GM12878 (cell line): ENCODE measurements around the gene NRG2. TPM values are rescaled to one million over a fixed set of nuclear protein-coding genes. Genes with fewer than 3 reads are reported as not detected.

Experiments
- ATAC-seq: fragments of 200-7000 bp; cut with Tn5 transposase; 3 replicates; pipeline ENCODE4 v1.9.1; 2020; ENCODE audit warnings: mild to moderate bottlenecking, moderate library complexity
- BruUV-seq: library from RNA; stranded (reverse); fragments of 400-500 nt; replicated peaks from 2 replicates; lab custom pipeline; 2021; lab: Mats Ljungman, UMichigan
- CTCF ChIA-PET: fragments of 300-600 bp; sonication (Branson Sonifier 250); formaldehyde crosslinking; extraction: SDS; loops from one replicate; lab custom pipeline; 2021; ENCODE audit warnings: inconsistent platforms; lab: Yijun Ruan, JAX
- POLR2A ChIA-PET: fragments of 350-600 bp; formaldehyde crosslinking; extraction: SDS; loops from one replicate; lab custom pipeline; 2021; ENCODE audit warnings: inconsistent platforms; lab: Charles Lee
- RAD21 ChIA-PET: fragments of 300-600 bp; sonication (Branson Sonifier 250); formaldehyde crosslinking; loops from one replicate; lab custom pipeline; 2023; ENCODE audit warnings: antibody characterized with exemption; ENCODE audit not compliant: unreplicated experiment; lab: Charles Lee
- SMC1A ChIA-PET: fragments of 300-600 bp; sonication (Branson Sonifier 250); formaldehyde crosslinking; loops from one replicate; lab custom pipeline; 2023; ENCODE audit not compliant: unreplicated experiment, uncharacterized antibody; lab: Charles Lee
- DNase-seq: peaks from one replicate; pipeline ENCODE4 v3.0.0-alpha.2; 2011; ENCODE audit warnings: low read depth, low spot score
- FAIRE-seq: peaks from 3 replicates; lab custom pipeline; 2011; peaks lifted over from hg19 to GRCh38; lab: Jason Lieb, UNC
- H2AFZ ChIP-seq: 2 replicates; pipeline ENCODE4 v1.6.0; 2011; ENCODE audit warnings: low read depth, low read length, control low read depth; ENCODE audit not compliant: control insufficient read depth
- H3K27ac ChIP-seq: 2 replicates; pipeline ENCODE4 v1.5.1; 2011; ENCODE audit warnings: control low read depth; ENCODE audit not compliant: control insufficient read depth, insufficient read depth
- H3K27me3 ChIP-seq, 2 experiments: replicated peaks in 1 of 2; 2 replicates each; pipeline versions ENCODE4 v1.6.0 to v1.6.1; 2011; ENCODE audit warnings: low read length in 1 of 2; ENCODE audit not compliant: control insufficient read depth in 2 of 2, insufficient read depth in 2 of 2
- H3K36me3 ChIP-seq, 2 experiments: 2 replicates each; pipeline ENCODE4 v1.5.1; 2011; ENCODE audit warnings: low read length in 1 of 2; ENCODE audit not compliant: control insufficient read depth in 2 of 2, insufficient read depth in 2 of 2
- H3K4me1 ChIP-seq: 2 replicates; pipeline ENCODE4 v1.6.1; 2011; ENCODE audit warnings: mild to moderate bottlenecking, low read length, moderate library complexity, mixed read lengths; ENCODE audit not compliant: control insufficient read depth, insufficient read depth
- H3K4me2 ChIP-seq: 2 replicates; pipeline ENCODE4 v1.6.0; 2011; ENCODE audit warnings: control low read depth; ENCODE audit not compliant: control insufficient read depth, insufficient read depth
- H3K4me3 ChIP-seq: fragments of 200-600 bp; sonication (generic); 2 replicates; pipeline ENCODE4 v1.5.1; 2016
- H3K79me2 ChIP-seq: 2 replicates; pipeline ENCODE4 v1.6.0; 2011; ENCODE audit warnings: low read length; ENCODE audit not compliant: control insufficient read depth, insufficient read depth
- H3K9ac ChIP-seq: 2 replicates; pipeline ENCODE4 v1.8.0; 2011; ENCODE audit warnings: low read length, control low read depth, mixed read lengths; ENCODE audit not compliant: control insufficient read depth, insufficient read depth
- H3K9me3 ChIP-seq: replicated peaks from 3 replicates; pipeline ENCODE4 v1.5.1; 2011; ENCODE audit warnings: mild to moderate bottlenecking, low read length; ENCODE audit not compliant: control insufficient read depth, insufficient read depth
- H4K20me1 ChIP-seq: 2 replicates; pipeline ENCODE4 v1.6.0; 2011; ENCODE audit not compliant: control insufficient read depth, insufficient read depth
- CHD4 ChIP-seq: fragments of 200-600 bp; sonication (generic); IDR thresholded peaks from 2 replicates; pipeline ENCODE4 v1.6.1; 2016; ENCODE audit warnings: mild to moderate bottlenecking
- FOXK2 ChIP-seq: fragments of 450-650 bp; IDR thresholded peaks from 2 replicates; pipeline ENCODE4 v1.6.1; 2017; ENCODE audit warnings: mild to moderate bottlenecking, moderate library complexity
- KLF5 ChIP-seq: fragments of 450-650 bp; IDR thresholded peaks from 2 replicates; pipeline ENCODE4 v1.6.1; 2014; ENCODE audit warnings: mild to moderate bottlenecking; ENCODE audit not compliant: partially characterized antibody
- MEF2B ChIP-seq: fragments of 450-650 bp; IDR thresholded peaks from 2 replicates; pipeline ENCODE4 v1.6.1; 2018; ENCODE audit warnings: mild to moderate bottlenecking, moderate library complexity; ENCODE audit not compliant: partially characterized antibody, poor library complexity, severe bottlenecking
- NFIC ChIP-seq: IDR thresholded peaks from 2 replicates; pipeline ENCODE4 v1.6.1; 2012; ENCODE audit warnings: low read depth, mild to moderate bottlenecking, inconsistent platforms, low read length, moderate library complexity
- NR2C2 ChIP-seq: IDR thresholded peaks from 2 replicates; pipeline ENCODE4 v1.6.1; 2011; ENCODE audit warnings: borderline replicate concordance, low read depth; ENCODE audit not compliant: control insufficient read depth, insufficient read length
- PAX5 ChIP-seq: IDR thresholded peaks from 2 replicates; pipeline ENCODE4 v1.6.1; 2011; ENCODE audit warnings: low read depth, low read length, borderline replicate concordance
- POLR2A ChIP-seq: IDR thresholded peaks from 2 replicates; pipeline ENCODE4 v1.6.1; 2011; ENCODE audit warnings: low read depth, mild to moderate bottlenecking, low read length
- RAD21 ChIP-seq: IDR thresholded peaks from 2 replicates; pipeline ENCODE4 v1.6.1; 2011; ENCODE audit warnings: mild to moderate bottlenecking, low read depth, low read length, moderate library complexity; ENCODE audit not compliant: insufficient read depth
- TBL1XR1 ChIP-seq: IDR thresholded peaks from 2 replicates; pipeline ENCODE4 v1.6.1; 2012; ENCODE audit warnings: low read depth, low read length, improper control_type of control experiment
- ZNF217 ChIP-seq: fragments of 450-650 bp; IDR thresholded peaks from 2 replicates; pipeline ENCODE4 v1.6.1; 2017; ENCODE audit warnings: antibody characterized with exemption, mild to moderate bottlenecking
- WGBS: methylation state at CpG from one replicate; pipeline ENCODE4 v1.1.6; 2016; ENCODE audit warnings: low lambda C conversion rate; ENCODE audit not compliant: insufficient replicate concordance, insufficient coverage; ENCODE audit errors: missing lambda C conversion rate; 5-methylcytosine and 5-hydroxymethylcytosine counted together
- in situ Hi-C: fragments of 300-500 bp; cut with MboI; formaldehyde crosslinking; loops from 9 replicates; pipeline ENCODE4 v1.14.3; 2018; ENCODE audit warnings: mixed read lengths
- intact Hi-C: fragments of 100-400 bp; cut with micrococcal nuclease; formaldehyde crosslinking; loops from one replicate; pipeline ENCODE4 v1.14.2; 2022; ENCODE audit not compliant: unreplicated experiment
- polyA plus RNA-seq, 11 experiments: library from polyadenylated mRNA; depleted of rRNA in 4 of 11; unstranded in 6 of 11; stranded (reverse) in 5 of 11; fragments of >200 nt; fragmentation: Nextera tagmentation in 4 of 11; fragmentation: Illumina TruSeq in 1 of 11; extraction: Ambion mirVana in 4 of 11; extraction: Trizol in 1 of 11; gene quantifications; 1 replicate in 1 of 11; 2 replicates in 10 of 11; pipeline versions ENCODE4 v1.2.1 to v1.2.3, GENCODE V29; 2011 to 2016; ENCODE audit warnings: inconsistent platforms in 2 of 11, missing spikeins in 2 of 11, low read depth in 1 of 11
- total RNA-seq, 4 experiments: library from RNA; depleted of rRNA in 3 of 4; stranded (reverse); fragments of >200 nt in 3 of 4; fragmentation: Illumina TruSeq in 1 of 4; extraction: Trizol in 1 of 4; gene quantifications; 2 replicates each; pipeline versions ENCODE4 v1.2.1 to v1.2.3, GENCODE V29; 2013 to 2021

The NRG2 gene
- total and polyA plus RNA-seq, 10 of the 15 experiments (the other 5 are each of a cell fraction or from before 2014, with no cell fraction given) = 0.10 to 21.7 (median 9.6) TPM

DNA sequence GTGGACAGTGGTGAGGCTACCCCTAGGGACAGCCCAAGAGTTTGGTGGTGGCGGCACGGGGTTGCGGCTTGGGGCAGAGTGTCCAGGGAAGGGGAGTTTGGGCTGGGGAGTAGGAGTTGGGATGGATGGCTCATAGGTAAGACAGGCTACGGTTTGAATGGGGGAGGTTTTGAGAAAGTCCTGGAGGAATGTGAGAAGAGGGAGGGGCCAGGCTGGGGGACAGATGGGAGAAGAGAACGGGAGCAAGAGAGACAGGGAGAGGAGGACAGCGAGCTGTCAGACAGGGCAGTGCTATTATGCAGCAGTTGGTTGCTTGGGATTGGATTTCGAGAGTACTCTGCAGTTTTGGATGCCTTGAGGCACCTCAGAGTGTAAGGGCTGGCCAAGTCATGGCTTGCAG, 223.0 kb downstream of the NRG2 start:
- Histone ChIP-seq H3K4me3 (no peak overlapping the region), H2AFZ (no peak overlapping the region), H4K20me1 (no peaks in the 10 kb centered on the region), H3K4me2 (no peak overlapping the region), H3K79me2 (no peaks in the 10 kb centered on the region), H3K4me1 (no peaks in the 10 kb centered on the region), H3K27me3 (peaks cover 2 to 3% of the 10 kb centered on the region in 2 experiments; a peak in 3 of 4 replicates), H3K36me3 (no peaks in the 10 kb centered on the region), H3K9me3 (no peaks in the 10 kb centered on the region; the same call in 2 of the 3 replicates), H3K27ac (no peak overlapping the region), H3K9ac (no peak overlapping the region)
- ChIA-PET RAD21 (no interaction called here), SMC1A (no interaction called here), CTCF (no interaction called here), POLR2A (no interaction called here)
- WGBS = 31% methylated on average over 7 of the region's 7 CpGs
- TF ChIP-seq NR2C2 (no peak), POLR2A (no peak), ZNF217 (no peak), TBL1XR1 (no peak), KLF5 (no peak), NFIC (no peak), FOXK2 (no peak), CHD4 (no peak), RAD21 (no peak), PAX5 (no peak), MEF2B (no peak)
- ATAC-seq = no peak
- in situ Hi-C loops = no loop called here
- no TSS peak for BruUV-seq
- DNase-seq = no peak
- FAIRE-seq = no peak
- intact Hi-C loops = no loop called here
